Lower lobe of right lung (tissue), 2 donors: ENCODE results near the gene GRID1. TPM values are rescaled to one million over a fixed set of nuclear protein-coding genes. Genes with fewer than 3 reads are reported as not detected.

Experiments used
- ATAC-seq, 2 donors: fragments of 200-7000 bp; cut with Tn5 transposase; one replicate each; pipeline ENCODE4 v1.9.1; 2020 to 2022; ENCODE audit warnings: mild to moderate bottlenecking in 2 of 2, moderate library complexity in 2 of 2
- DNase-seq: peaks from one replicate; pipeline ENCODE4 v3.0.0-alpha.2; 2020
- H3K27ac ChIP-seq: fragments of 200-600 bp; one replicate; pipeline ENCODE4 v1.8.0; 2022
- H3K27me3 ChIP-seq: fragments of 200-600 bp; one replicate; pipeline ENCODE4 v1.8.0; 2022; ENCODE audit warnings: low read depth
- H3K36me3 ChIP-seq: fragments of 200-600 bp; one replicate; pipeline ENCODE4 v1.8.0; 2022; ENCODE audit warnings: mild to moderate bottlenecking
- H3K4me1 ChIP-seq: fragments of 200-600 bp; one replicate; pipeline ENCODE4 v1.8.0; 2022
- H3K4me3 ChIP-seq: fragments of 200-600 bp; one replicate; pipeline ENCODE4 v1.8.0; 2022; ENCODE audit warnings: mild to moderate bottlenecking
- H3K9me3 ChIP-seq: fragments of 200-600 bp; one replicate; pipeline ENCODE4 v1.8.0; 2022
- intact Hi-C: fragments of 100-400 bp; cut with DNase I; formaldehyde crosslinking; loops from one replicate; pipeline ENCODE4 v1.11.0; 2022
- total RNA-seq: library from RNA; stranded (reverse); fragmentation: NEBNext Ultra II Directional; extraction: Animal tissue kit (Norgen Biotek cat#: 25700); gene quantifications from one replicate; pipeline ENCODE4 v1.2.1, GENCODE V29; 2021
- TF ChIP-seq, protein P1 (sequence below): fragments of 200-600 bp; IDR thresholded peaks from one replicate; pipeline ENCODE4 v1.8.0; 2022; ENCODE audit warnings: antibody characterized with exemption, mild to moderate bottlenecking
- donor health status: DM: no; HTN: yes; CAD: no; lungs with severe emphysema.

Gene GRID1
- total RNA-seq, 1 donor from 2014 or later, result 2.5 TPM

DNA sequence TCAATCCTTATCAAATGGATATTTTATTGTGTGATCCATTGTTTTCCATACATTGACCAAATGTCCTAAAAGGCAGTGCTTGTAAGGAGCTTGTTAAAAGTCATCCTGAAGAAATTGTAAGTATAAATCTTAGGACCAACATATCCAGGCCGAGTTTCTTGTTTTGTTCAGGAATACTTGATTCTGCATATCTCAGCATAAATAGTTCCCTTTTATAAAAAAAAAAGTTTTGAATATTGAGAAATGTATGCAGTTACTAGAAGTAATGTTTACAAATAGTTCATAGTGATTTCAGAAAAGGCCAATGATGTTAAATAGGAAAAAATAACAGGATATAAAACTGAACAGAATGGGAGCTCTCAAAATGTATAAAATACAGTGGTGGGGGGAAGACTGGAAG is 6.6 kb downstream of the GRID1 start:
- H3K27ac ChIP-seq, result no peak overlapping the region
- ATAC-seq (no peak), DNase-seq (no peak)
- H3K36me3 ChIP-seq, result no peaks in the 10 kb centered on the region
- H3K27me3 ChIP-seq, result peaks cover 24% of the 10 kb centered on the region
- H3K4me1 ChIP-seq, result peaks cover 45% of the 10 kb centered on the region
- TF ChIP-seq, protein P1, sequence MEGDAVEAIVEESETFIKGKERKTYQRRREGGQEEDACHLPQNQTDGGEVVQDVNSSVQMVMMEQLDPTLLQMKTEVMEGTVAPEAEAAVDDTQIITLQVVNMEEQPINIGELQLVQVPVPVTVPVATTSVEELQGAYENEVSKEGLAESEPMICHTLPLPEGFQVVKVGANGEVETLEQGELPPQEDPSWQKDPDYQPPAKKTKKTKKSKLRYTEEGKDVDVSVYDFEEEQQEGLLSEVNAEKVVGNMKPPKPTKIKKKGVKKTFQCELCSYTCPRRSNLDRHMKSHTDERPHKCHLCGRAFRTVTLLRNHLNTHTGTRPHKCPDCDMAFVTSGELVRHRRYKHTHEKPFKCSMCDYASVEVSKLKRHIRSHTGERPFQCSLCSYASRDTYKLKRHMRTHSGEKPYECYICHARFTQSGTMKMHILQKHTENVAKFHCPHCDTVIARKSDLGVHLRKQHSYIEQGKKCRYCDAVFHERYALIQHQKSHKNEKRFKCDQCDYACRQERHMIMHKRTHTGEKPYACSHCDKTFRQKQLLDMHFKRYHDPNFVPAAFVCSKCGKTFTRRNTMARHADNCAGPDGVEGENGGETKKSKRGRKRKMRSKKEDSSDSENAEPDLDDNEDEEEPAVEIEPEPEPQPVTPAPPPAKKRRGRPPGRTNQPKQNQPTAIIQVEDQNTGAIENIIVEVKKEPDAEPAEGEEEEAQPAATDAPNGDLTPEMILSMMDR, result no peak
- no peaks in the 10 kb centered on the region for H3K9me3 ChIP-seq
- H3K4me3 ChIP-seq, result no peak overlapping the region
- intact Hi-C loops, result no loop called here

DNA sequence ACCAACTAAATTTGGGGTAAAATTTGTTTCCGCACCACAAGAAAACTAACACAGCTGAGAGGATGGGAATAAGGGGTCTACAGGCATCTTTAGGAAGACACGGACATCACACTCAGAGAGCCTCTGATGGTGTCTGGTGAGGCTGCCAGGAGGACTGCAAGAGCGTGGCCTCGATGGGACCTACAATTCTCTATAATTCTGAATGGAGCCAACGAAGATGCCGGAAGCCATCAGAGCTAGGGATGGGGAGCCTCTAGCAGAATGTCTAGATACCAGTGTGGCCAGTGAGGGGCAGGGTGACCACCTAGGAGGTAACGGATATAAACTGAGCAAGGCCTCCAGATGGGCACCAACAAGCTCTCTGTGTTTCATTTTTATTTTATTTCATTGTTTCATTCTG is 7.5 kb downstream of the GRID1 start:
- ATAC-seq, result no peak
- Histone ChIP-seq H3K27me3 (peaks cover 15% of the 10 kb centered on the region), H3K4me1 (peaks cover 38% of the 10 kb centered on the region), H3K4me3 (no peak overlapping the region), H3K9me3 (no peaks in the 10 kb centered on the region), H3K36me3 (no peaks in the 10 kb centered on the region), H3K27ac (no peak overlapping the region)
- DNase-seq, result no peak
- intact Hi-C loops, result no loop called here
- TF ChIP-seq, protein P1, result no peak

GRCh38 chr10:86357676-86358075 is 8.9 kb downstream of the GRID1 start:
- no peak overlapping the region for H3K27ac ChIP-seq
- no peak for ATAC-seq
- peaks cover 2% of the 10 kb centered on the region for H3K27me3 ChIP-seq
- TF ChIP-seq, protein P1, result no peak
- H3K9me3 ChIP-seq, result no peaks in the 10 kb centered on the region
- H3K36me3 ChIP-seq, result no peaks in the 10 kb centered on the region
- DNase-seq, result peak; percentile 20
- intact Hi-C loops, result no loop called here
- H3K4me1 ChIP-seq, result peaks cover 26% of the 10 kb centered on the region
- H3K4me3 ChIP-seq, result no peak overlapping the region

GRCh38 chr10:86357041-86357440 is 9.6 kb downstream of the GRID1 start:
- Histone ChIP-seq H3K9me3 (peaks cover 5% of the 10 kb centered on the region), H3K4me3 (no peak overlapping the region), H3K4me1 (peaks cover 26% of the 10 kb centered on the region), H3K36me3 (no peaks in the 10 kb centered on the region), H3K27me3 (no peaks in the 10 kb centered on the region), H3K27ac (no peak overlapping the region)
- intact Hi-C loops, result no loop called here
- DNase-seq, result peak; percentile 41
- peak in 1 of 2 donors; percentile 36 for ATAC-seq
- TF ChIP-seq, protein P1, result no peak

GRCh38 chr10:86356296-86356695 is 10.3 kb downstream of the GRID1 start:
- Histone ChIP-seq H3K9me3 (peaks cover 5% of the 10 kb centered on the region), H3K4me1 (peaks cover 26% of the 10 kb centered on the region), H3K4me3 (no peak overlapping the region), H3K36me3 (no peaks in the 10 kb centered on the region), H3K27ac (no peak overlapping the region), H3K27me3 (no peaks in the 10 kb centered on the region)
- ATAC-seq, result no peak
- DNase-seq, result peak; percentile 35
- TF ChIP-seq, protein P1, result no peak
- intact Hi-C loops, result no loop called here

DNA sequence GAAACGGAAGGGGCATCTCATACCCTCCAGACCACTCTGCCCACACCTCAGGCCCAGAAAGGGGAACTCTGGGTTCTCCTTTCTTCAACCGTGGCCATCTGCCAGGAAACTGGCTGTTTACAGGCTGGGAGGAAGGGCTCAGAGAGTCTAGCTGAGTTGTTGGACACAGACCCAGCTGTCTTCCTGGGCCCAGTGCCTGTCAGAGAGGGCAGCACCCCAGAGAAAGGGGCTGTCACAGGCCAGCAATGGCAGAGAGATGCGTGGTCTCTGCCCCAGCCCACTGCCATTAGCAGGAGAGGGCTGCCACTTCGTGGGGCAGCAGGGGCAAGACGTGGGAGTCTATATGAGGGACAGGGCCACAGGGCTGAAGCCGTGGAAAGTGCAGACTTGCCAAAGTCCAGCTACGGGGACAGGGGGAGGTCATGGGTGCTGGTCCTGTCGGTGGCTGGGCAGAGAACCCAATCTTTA is 11.0 kb downstream of the GRID1 start:
- DNase-seq, result peak; percentile 71
- H3K36me3 ChIP-seq, result no peaks in the 10 kb centered on the region

More for the DNA sequence above, 11.0 kb downstream of the GRID1 start:
- Histone ChIP-seq H3K27me3 (no peaks in the 10 kb centered on the region), H3K4me3 (no peak overlapping the region), H3K4me1 (peaks cover 26% of the 10 kb centered on the region), H3K27ac (peak overlapping the region; percentile 31), H3K9me3 (peaks cover 5% of the 10 kb centered on the region)
- TF ChIP-seq, protein P1, result no peak
- intact Hi-C loops, result no loop called here
- peak; percentile 74 to 79 for ATAC-seq
